GM21723 (cell line): ENCODE data around the gene COL8A2.

ENCODE experiments used
- ATAC-seq: cut with Tn5 transposase; IDR thresholded peaks from one replicate; pipeline ENCODE4 v1.9.1; 2021; ENCODE audit warnings: mild to moderate bottlenecking, moderate library complexity; ENCODE audit not compliant: unreplicated experiment

The COL8A2 gene

DNA sequence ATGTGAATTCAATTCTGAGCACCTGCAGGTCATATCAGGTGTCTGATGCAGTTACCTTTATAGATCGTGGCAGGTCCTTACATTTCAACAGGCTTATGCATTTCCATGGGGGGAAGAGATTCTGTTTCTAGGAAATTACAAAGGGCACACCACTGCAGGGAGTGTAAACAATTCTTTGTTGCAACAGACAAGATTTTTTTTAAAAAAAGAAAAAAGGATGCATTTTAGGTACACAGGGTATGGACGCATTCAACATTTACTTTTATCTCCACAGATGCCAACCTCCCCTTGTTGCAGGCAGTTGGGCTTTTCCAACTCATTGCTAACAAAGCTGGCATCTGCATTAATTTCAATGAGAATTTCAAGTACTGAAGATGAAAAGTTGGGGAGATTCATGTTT, 54.7 kb downstream of the COL8A2 start:
- no peak for ATAC-seq

DNA sequence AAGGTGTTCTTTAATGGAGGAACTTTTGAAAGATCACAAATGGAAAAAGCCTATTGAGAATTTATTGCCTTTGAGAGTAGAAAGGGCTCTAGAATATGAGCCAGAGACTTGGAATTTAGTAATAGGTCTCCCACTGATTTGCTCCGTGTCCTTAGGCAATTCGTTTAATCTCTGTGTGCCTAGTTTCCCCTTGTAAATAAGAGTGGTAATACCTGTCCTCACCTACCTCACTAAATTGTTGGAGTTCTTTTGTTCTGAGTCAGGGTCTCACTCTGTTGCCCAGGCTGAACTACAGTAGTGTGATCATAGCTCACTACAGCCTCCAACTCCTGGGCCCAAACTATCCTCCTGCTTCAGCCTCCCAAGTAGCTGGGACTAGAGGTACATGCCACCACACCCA, 56.2 kb downstream of the COL8A2 start:
- no peak for ATAC-seq

- no peak for ATAC-seq
These were observed 57.2 kb downstream of the COL8A2 start for GRCh38 chr1:36067871-36068270.

GRCh38 chr1:36062315-36062714, 62.7 kb downstream of the COL8A2 start:
- ATAC-seq = no peak

DNA sequence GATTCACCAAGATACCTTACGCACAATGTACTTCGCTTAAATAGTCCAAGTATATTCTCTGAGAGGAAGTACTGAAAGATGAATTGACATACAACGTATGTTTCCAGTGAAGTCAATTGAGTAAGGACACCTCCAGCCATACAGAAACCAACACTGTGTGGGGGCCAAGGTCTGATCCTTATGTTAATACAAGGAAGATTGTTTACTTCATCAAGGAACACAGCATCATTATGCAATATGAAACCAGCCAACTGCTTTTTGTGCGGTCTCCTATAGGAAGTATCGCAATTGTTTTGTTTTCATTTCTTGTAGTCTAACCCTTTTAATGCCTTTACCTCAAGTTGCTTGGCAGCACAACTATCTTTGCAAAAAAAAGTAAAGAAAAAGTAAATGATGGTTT, 69.3 kb downstream of the COL8A2 start:
- ATAC-seq = no peak

DNA sequence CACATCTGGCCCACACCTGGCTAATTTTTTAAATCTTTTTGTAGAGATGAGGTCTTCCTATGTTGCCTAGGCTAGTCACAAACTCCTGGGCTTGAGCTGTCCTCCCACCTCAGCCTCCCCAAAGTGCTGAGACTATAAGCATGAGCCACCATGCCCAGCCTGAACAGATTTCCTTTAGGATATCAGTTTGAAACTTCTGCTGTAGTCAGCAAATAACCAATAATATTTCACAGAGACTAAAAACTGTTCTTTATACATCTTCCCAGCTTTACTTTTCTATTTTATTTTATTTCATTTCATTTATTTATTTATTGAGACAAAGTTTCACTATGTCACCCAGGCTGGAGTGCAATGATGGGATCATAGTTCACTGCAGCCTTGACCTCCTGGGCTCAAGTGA, 71.0 kb downstream of the COL8A2 start:
- no peak for ATAC-seq

- ATAC-seq = no peak
These were observed 73.2 kb downstream of the COL8A2 start for GRCh38 chr1:36051821-36052220.
